H9 (cell line): ENCODE data around the gene OSBP. TPM values are rescaled to one million over a fixed set of nuclear protein-coding genes. Genes with fewer than 3 reads are reported as not detected.
A peak's percentile ranks its signal among the peaks of the same experiment; 100 is the strongest.

Experiments
- DNase-seq: peaks from one replicate; pipeline ENCODE4 v3.0.0-alpha.2; 2017
- H2AFZ ChIP-seq: one replicate; pipeline ENCODE4 v1.6.1; 2013; ENCODE audit warnings: mild to moderate bottlenecking, low read length, control low read depth, moderate library complexity
- H2AK5ac ChIP-seq: 2 replicates; pipeline ENCODE4 v1.6.1; 2013; ENCODE audit warnings: low read length, control low read depth, mixed read lengths; ENCODE audit not compliant: insufficient read length
- H2BK120ac ChIP-seq: one replicate; pipeline ENCODE4 v1.6.1; 2013; ENCODE audit warnings: low read depth, mild to moderate bottlenecking, low read length, control low read depth, inconsistent platforms; ENCODE audit not compliant: poor library complexity, severe bottlenecking
- H2BK12ac ChIP-seq: 2 replicates; pipeline ENCODE4 v1.6.1; 2013; ENCODE audit warnings: low read length, control low read depth, mixed read lengths, low read depth; ENCODE audit not compliant: insufficient read length
- H2BK15ac ChIP-seq: 2 replicates; pipeline ENCODE4 v1.6.1; 2013; ENCODE audit warnings: low read depth, low read length, control low read depth
- H2BK20ac ChIP-seq: one replicate; pipeline ENCODE4 v1.6.1; 2013; ENCODE audit warnings: low read depth, mild to moderate bottlenecking, low read length, control low read depth, inconsistent platforms; ENCODE audit not compliant: poor library complexity, severe bottlenecking
- H2BK5ac ChIP-seq: 2 replicates; pipeline ENCODE4 v1.6.1; 2013; ENCODE audit warnings: low read length, control low read depth, mixed read lengths; ENCODE audit not compliant: insufficient read length
- H3K14ac ChIP-seq: 2 replicates; pipeline ENCODE4 v1.6.1; 2013; ENCODE audit warnings: low read length, control low read depth; ENCODE audit not compliant: insufficient read depth
- H3K18ac ChIP-seq: 2 replicates; pipeline ENCODE4 v1.6.1; 2013; ENCODE audit warnings: low read depth, mild to moderate bottlenecking, mixed read lengths, low read length, control low read depth; ENCODE audit not compliant: insufficient read length
- H3K23ac ChIP-seq: 2 replicates; pipeline ENCODE4 v1.6.1; 2013; ENCODE audit warnings: low read length, control low read depth, mixed read lengths, low read depth; ENCODE audit not compliant: insufficient read length
- H3K23me2 ChIP-seq: 2 replicates; pipeline ENCODE4 v1.6.1; 2013; ENCODE audit warnings: low read depth, mild to moderate bottlenecking, mixed read lengths, low read length, control low read depth; ENCODE audit not compliant: insufficient read length, poor library complexity, severe bottlenecking
- H3K27ac ChIP-seq: 2 replicates; pipeline ENCODE4 v1.5.1; 2013; ENCODE audit warnings: low read length, control low read depth, mixed read lengths, low read depth; ENCODE audit not compliant: insufficient read length
- H3K27me3 ChIP-seq: 2 replicates; pipeline ENCODE4 v1.6.1; 2013; ENCODE audit warnings: low read length, control low read depth, inconsistent platforms; ENCODE audit not compliant: insufficient read depth
- H3K4ac ChIP-seq: 2 replicates; pipeline ENCODE4 v1.6.1; 2013; ENCODE audit warnings: low read depth, mild to moderate bottlenecking, control low read depth, inconsistent platforms, low read length, moderate library complexity
- H3K4me1 ChIP-seq: 2 replicates; pipeline ENCODE4 v1.6.1; 2013; ENCODE audit warnings: low read length, control low read depth, inconsistent platforms; ENCODE audit not compliant: insufficient read depth
- H3K4me2 ChIP-seq: 2 replicates; pipeline ENCODE4 v1.6.1; 2013; ENCODE audit warnings: low read length, control low read depth, mixed read lengths; ENCODE audit not compliant: insufficient read length, insufficient read depth
- H3K56ac ChIP-seq: 2 replicates; pipeline ENCODE4 v1.6.1; 2013; ENCODE audit warnings: low read depth, mild to moderate bottlenecking, mixed read lengths, low read length, control low read depth; ENCODE audit not compliant: insufficient read length
- H3K79me1 ChIP-seq: 2 replicates; pipeline ENCODE4 v1.6.1; 2013; ENCODE audit warnings: low read depth, mild to moderate bottlenecking, moderate library complexity, low read length, control low read depth, inconsistent platforms; ENCODE audit not compliant: insufficient read depth, poor library complexity, severe bottlenecking
- H3K79me2 ChIP-seq: 2 replicates; pipeline ENCODE4 v1.6.1; 2013; ENCODE audit warnings: low read length, control low read depth, inconsistent platforms; ENCODE audit not compliant: insufficient read depth
- H3K9ac ChIP-seq: 2 replicates; pipeline ENCODE4 v1.6.1; 2013; ENCODE audit warnings: low read length, control low read depth, mixed read lengths; ENCODE audit not compliant: insufficient read length; ENCODE audit errors: extremely low read depth
- H3K9me3 ChIP-seq: one replicate; pipeline ENCODE4 v1.6.1; 2013; ENCODE audit warnings: low read depth, low read length, inconsistent platforms; ENCODE audit not compliant: control insufficient read depth
- H3T11ph ChIP-seq: one replicate; pipeline ENCODE4 v1.6.1; 2013; ENCODE audit warnings: mild to moderate bottlenecking, low read length, control low read depth, inconsistent platforms
- H4K20me1 ChIP-seq: one replicate; pipeline ENCODE4 v1.6.1; 2013; ENCODE audit not compliant: control insufficient read depth, insufficient read length, insufficient read depth
- H4K5ac ChIP-seq: 2 replicates; pipeline ENCODE4 v1.6.1; 2013; ENCODE audit warnings: low read depth, mild to moderate bottlenecking, mixed read lengths, low read length, control low read depth; ENCODE audit not compliant: insufficient read length
- H4K8ac ChIP-seq: replicated peaks from 2 replicates; pipeline ENCODE4 v1.6.1; 2013; ENCODE audit warnings: low read length, control low read depth, mixed read lengths, low read depth; ENCODE audit not compliant: insufficient read length
- H4K91ac ChIP-seq: 2 replicates; pipeline ENCODE4 v1.6.1; 2013; ENCODE audit warnings: low read depth, mild to moderate bottlenecking, moderate library complexity, mixed read lengths, low read length, control low read depth; ENCODE audit not compliant: insufficient read length
- H3K27ac Mint-ChIP-seq, 3 experiments: 2 replicates in 2 of 3; 3 replicates in 1 of 3; pipeline ENCODE4 v1.8.0; 2020 to 2021; ENCODE audit warnings: mixed read lengths in 3 of 3, mild to moderate bottlenecking in 1 of 3, moderate library complexity in 1 of 3
- H3K27me3 Mint-ChIP-seq: 2 replicates; pipeline ENCODE4 v1.8.0; 2021; ENCODE audit warnings: low read depth, mild to moderate bottlenecking, moderate library complexity, mixed read lengths
- H3K36me3 Mint-ChIP-seq, 3 experiments: 2 replicates in 2 of 3; 3 replicates in 1 of 3; pipeline ENCODE4 v1.8.0; 2020 to 2021; ENCODE audit warnings: low read depth in 3 of 3, mixed read lengths in 3 of 3; ENCODE audit not compliant: insufficient read depth in 1 of 3
- H3K4me1 Mint-ChIP-seq, 2 experiments: 2 replicates each; pipeline ENCODE4 v1.8.0; 2020; ENCODE audit warnings: mixed read lengths in 2 of 2
- H3K4me3 Mint-ChIP-seq, 2 experiments: 2 replicates in 1 of 2; 3 replicates in 1 of 2; pipeline ENCODE4 v1.8.0; 2020 to 2021; ENCODE audit warnings: mild to moderate bottlenecking in 2 of 2, mixed read lengths in 2 of 2, moderate library complexity in 1 of 2
- H3K9me3 Mint-ChIP-seq, 2 experiments: 2 replicates in 1 of 2; 3 replicates in 1 of 2; pipeline ENCODE4 v1.8.0; 2020; ENCODE audit warnings: mild to moderate bottlenecking in 2 of 2, mixed read lengths in 2 of 2, moderate library complexity in 1 of 2
- WGBS: extraction: QIAGEN DNeasy Blood & Tissue Kit; methylation state at CpG from one replicate; pipeline ENCODE4 v1.1.7; 2013; ENCODE audit warnings: missing lambda C conversion rate, low lambda C conversion rate, mixed read lengths; ENCODE audit not compliant: insufficient read length; ENCODE audit errors: extremely low coverage; 5-methylcytosine and 5-hydroxymethylcytosine counted together
- total RNA-seq: library from RNA; stranded (reverse); gene quantifications from 2 replicates; pipeline ENCODE4 v1.2.1, GENCODE V29; 2021
- TF ChIP-seq, protein P1 (sequence below): fragments of 200-600 bp; sonication (generic); conservative IDR thresholded peaks from 3 replicates; pipeline ENCODE4 v1.8.0; 2021; ENCODE audit warnings: antibody characterized with exemption, mild to moderate bottlenecking

The OSBP gene
- total RNA-seq, 1 experiment from 2014 or later, result 48.5 TPM

GRCh38 chr11:59625703-59626102, 10.1 kb upstream of the OSBP start:
- Mint-ChIP-seq H3K9me3 (no peaks in the 10 kb centered on the region; a peak in 1 of 5 replicates), H3K36me3 (no peaks in the 10 kb centered on the region), H3K4me1 (peaks cover 24% of the 10 kb centered on the region in 2 experiments), H3K27ac (peak overlapping the region; percentile 0 to 70 (median 4); a peak in 5 of 7 replicates), H3K27me3 (no peaks in the 10 kb centered on the region), H3K4me3 (no peak overlapping the region)
- Histone ChIP-seq H2BK120ac (no peak overlapping the region), H2BK20ac (no peak overlapping the region), H3K27ac (no peak overlapping the region), H3K23me2 (no peaks in the 10 kb centered on the region), H2BK15ac (no peak overlapping the region), H3K4me1 (no peaks in the 10 kb centered on the region; the same call in 1 of the 2 replicates), H3K23ac (no peak overlapping the region), H3K4ac (no peak overlapping the region), H2BK12ac (no peak overlapping the region), H3K4me2 (no peak overlapping the region), H3K14ac (no peak overlapping the region), H3K18ac (no peak overlapping the region), H4K91ac (no peak overlapping the region), H3K9ac (no peak overlapping the region), H3K79me1 (no peaks in the 10 kb centered on the region), H2AK5ac (no peak overlapping the region), H4K8ac (no peak overlapping the region), H2BK5ac (no peak overlapping the region), H3K9me3 (no peaks in the 10 kb centered on the region), H4K5ac (no peak overlapping the region), H3K27me3 (no peaks in the 10 kb centered on the region), H3K56ac (no peak overlapping the region), H3K79me2 (no peaks in the 10 kb centered on the region), H2AFZ (no peak overlapping the region), H4K20me1 (no peaks in the 10 kb centered on the region), H3T11ph (no peak overlapping the region)
- TF ChIP-seq, protein P1, sequence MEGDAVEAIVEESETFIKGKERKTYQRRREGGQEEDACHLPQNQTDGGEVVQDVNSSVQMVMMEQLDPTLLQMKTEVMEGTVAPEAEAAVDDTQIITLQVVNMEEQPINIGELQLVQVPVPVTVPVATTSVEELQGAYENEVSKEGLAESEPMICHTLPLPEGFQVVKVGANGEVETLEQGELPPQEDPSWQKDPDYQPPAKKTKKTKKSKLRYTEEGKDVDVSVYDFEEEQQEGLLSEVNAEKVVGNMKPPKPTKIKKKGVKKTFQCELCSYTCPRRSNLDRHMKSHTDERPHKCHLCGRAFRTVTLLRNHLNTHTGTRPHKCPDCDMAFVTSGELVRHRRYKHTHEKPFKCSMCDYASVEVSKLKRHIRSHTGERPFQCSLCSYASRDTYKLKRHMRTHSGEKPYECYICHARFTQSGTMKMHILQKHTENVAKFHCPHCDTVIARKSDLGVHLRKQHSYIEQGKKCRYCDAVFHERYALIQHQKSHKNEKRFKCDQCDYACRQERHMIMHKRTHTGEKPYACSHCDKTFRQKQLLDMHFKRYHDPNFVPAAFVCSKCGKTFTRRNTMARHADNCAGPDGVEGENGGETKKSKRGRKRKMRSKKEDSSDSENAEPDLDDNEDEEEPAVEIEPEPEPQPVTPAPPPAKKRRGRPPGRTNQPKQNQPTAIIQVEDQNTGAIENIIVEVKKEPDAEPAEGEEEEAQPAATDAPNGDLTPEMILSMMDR, result no peak
- no CpG with 5 or more reads among the region's 3 CpGs for WGBS
- DNase-seq, result no peak
